ENCODE results near the gene P2RX6.

GRCh38 chr22:20998411-20999336 is 16.3 kb upstream of the P2RX6 start:
- no peak for TF ChIP-seq NFRKB (IDR thresholded peaks at IDR 0.05)
- no peak for TF ChIP-seq SP1 (IDR thresholded peaks at IDR 0.05)
- TF ChIP-seq, protein P1, sequence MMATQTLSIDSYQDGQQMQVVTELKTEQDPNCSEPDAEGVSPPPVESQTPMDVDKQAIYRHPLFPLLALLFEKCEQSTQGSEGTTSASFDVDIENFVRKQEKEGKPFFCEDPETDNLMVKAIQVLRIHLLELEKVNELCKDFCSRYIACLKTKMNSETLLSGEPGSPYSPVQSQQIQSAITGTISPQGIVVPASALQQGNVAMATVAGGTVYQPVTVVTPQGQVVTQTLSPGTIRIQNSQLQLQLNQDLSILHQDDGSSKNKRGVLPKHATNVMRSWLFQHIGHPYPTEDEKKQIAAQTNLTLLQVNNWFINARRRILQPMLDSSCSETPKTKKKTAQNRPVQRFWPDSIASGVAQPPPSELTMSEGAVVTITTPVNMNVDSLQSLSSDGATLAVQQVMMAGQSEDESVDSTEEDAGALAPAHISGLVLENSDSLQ (IDR thresholded peaks at IDR 0.05) = no peak
- no peak for TF ChIP-seq HDGF (IDR thresholded peaks at IDR 0.05; ENCODE audit: borderline replicate concordance)
- no peak for TF ChIP-seq TARDBP (IDR thresholded peaks at IDR 0.05)
- TF ChIP-seq FOXK2 (IDR thresholded peaks at IDR 0.05) = no peak
- no peak for TF ChIP-seq ELF4 (IDR thresholded peaks at IDR 0.05)
- TF ChIP-seq ARNT (IDR thresholded peaks at IDR 0.05) = no peak
- TF ChIP-seq FOXA1 (IDR thresholded peaks at IDR 0.05) = no peak
